GM12878 (cell line): ENCODE data around the gene RAB26. TPM values are rescaled to one million over a fixed set of nuclear protein-coding genes. Genes with fewer than 3 reads are reported as not detected.
A peak's percentile ranks its signal among the peaks of the same experiment; 100 is the strongest.

ENCODE experiments used
- JUND ChIP-seq: IDR thresholded peaks from 2 replicates; pipeline ENCODE4 v1.6.1; 2012; ENCODE audit warnings: low read depth, mild to moderate bottlenecking, low read length, improper control_type of control experiment, moderate library complexity
- LARP7 ChIP-seq: fragments of 450-650 bp; IDR thresholded peaks from 2 replicates; pipeline ENCODE4 v1.6.1; 2017; ENCODE audit warnings: mild to moderate bottlenecking
- MTA2 ChIP-seq: fragments of 450-650 bp; IDR thresholded peaks from 2 replicates; pipeline ENCODE4 v1.6.1; 2016; ENCODE audit warnings: low read depth, mild to moderate bottlenecking, moderate library complexity
- POLR2A ChIP-seq: IDR thresholded peaks from 2 replicates; pipeline ENCODE4 v1.6.1; 2011; ENCODE audit warnings: low read depth, mild to moderate bottlenecking, low read length
- POU2F2 ChIP-seq: IDR thresholded peaks from 3 replicates; pipeline ENCODE4 v1.6.1; 2011; ENCODE audit warnings: low read depth, mild to moderate bottlenecking, low read length, borderline replicate concordance
- SIN3A ChIP-seq: IDR thresholded peaks from 2 replicates; pipeline ENCODE4 v1.6.1; 2012; ENCODE audit warnings: low read depth, low read length, improper control_type of control experiment
- SMAD5 ChIP-seq: IDR thresholded peaks from 2 replicates; pipeline ENCODE4 v1.6.1; 2016; ENCODE audit warnings: antibody characterized with exemption, low read depth
- SREBF2 ChIP-seq: IDR thresholded peaks from 2 replicates; pipeline ENCODE4 v1.6.1; 2012; ENCODE audit warnings: mild to moderate bottlenecking, low read length
- SRF ChIP-seq, 2 experiments: IDR thresholded peaks; 2 replicates each; pipeline ENCODE4 v1.6.1; 2011; ENCODE audit warnings: low read depth in 2 of 2, low read length in 2 of 2, mild to moderate bottlenecking in 1 of 2, moderate library complexity in 1 of 2
- STAT1 ChIP-seq: fragments of 450-650 bp; conservative IDR thresholded peaks from 2 replicates; pipeline ENCODE4 v1.6.1; 2014; ENCODE audit warnings: antibody characterized with exemption, mild to moderate bottlenecking
- SUPT20H ChIP-seq: IDR thresholded peaks from 2 replicates; pipeline ENCODE4 v1.6.1; 2011; ENCODE audit warnings: low read depth, mild to moderate bottlenecking, low read length, moderate library complexity, borderline replicate concordance; ENCODE audit not compliant: control insufficient read depth
- TBL1XR1 ChIP-seq: IDR thresholded peaks from 2 replicates; pipeline ENCODE4 v1.6.1; 2012; ENCODE audit warnings: low read depth, low read length, improper control_type of control experiment
- ZNF217 ChIP-seq: fragments of 450-650 bp; IDR thresholded peaks from 2 replicates; pipeline ENCODE4 v1.6.1; 2017; ENCODE audit warnings: antibody characterized with exemption, mild to moderate bottlenecking
- ZZZ3 ChIP-seq: IDR thresholded peaks from 2 replicates; pipeline ENCODE4 v1.6.1; 2011; ENCODE audit warnings: low read depth; ENCODE audit not compliant: control insufficient read depth, insufficient read length
- polyA plus RNA-seq, 11 experiments: library from polyadenylated mRNA; depleted of rRNA in 4 of 11; unstranded in 6 of 11; stranded (reverse) in 5 of 11; fragments of >200 nt; fragmentation: Nextera tagmentation in 4 of 11; fragmentation: Illumina TruSeq in 1 of 11; extraction: Ambion mirVana in 4 of 11; extraction: Trizol in 1 of 11; gene quantifications; 1 replicate in 1 of 11; 2 replicates in 10 of 11; pipeline versions ENCODE4 v1.2.1 to v1.2.3, GENCODE V29; 2011 to 2016; ENCODE audit warnings: inconsistent platforms in 2 of 11, missing spikeins in 2 of 11, low read depth in 1 of 11
- total RNA-seq, 4 experiments: library from RNA; depleted of rRNA in 3 of 4; stranded (reverse); fragments of >200 nt in 3 of 4; fragmentation: Illumina TruSeq in 1 of 4; extraction: Trizol in 1 of 4; gene quantifications; 2 replicates each; pipeline versions ENCODE4 v1.2.1 to v1.2.3, GENCODE V29; 2013 to 2021
- TF ChIP-seq, protein P1 (sequence below): IDR thresholded peaks from 2 replicates; pipeline ENCODE4 v1.6.1; 2012; ENCODE audit warnings: mild to moderate bottlenecking, low read depth, low read length
- TF ChIP-seq, protein P2 (sequence below): fragments of 150-350 bp; IDR thresholded peaks from 2 replicates; pipeline ENCODE4 v1.6.1; 2016; ENCODE audit warnings: low read depth, low read length
- TF ChIP-seq, protein P3 (sequence below): fragments of 450-650 bp; IDR thresholded peaks from 2 replicates; pipeline ENCODE4 v1.6.1; 2017; ENCODE audit warnings: borderline replicate concordance

RAB26 gene
- total and polyA plus RNA-seq, 10 of the 15 experiments (the other 5 are each of a cell fraction or from before 2014, with no cell fraction given): 0.13 to 4.5 (median 0.33) TPM; not detected in 1

DNA sequence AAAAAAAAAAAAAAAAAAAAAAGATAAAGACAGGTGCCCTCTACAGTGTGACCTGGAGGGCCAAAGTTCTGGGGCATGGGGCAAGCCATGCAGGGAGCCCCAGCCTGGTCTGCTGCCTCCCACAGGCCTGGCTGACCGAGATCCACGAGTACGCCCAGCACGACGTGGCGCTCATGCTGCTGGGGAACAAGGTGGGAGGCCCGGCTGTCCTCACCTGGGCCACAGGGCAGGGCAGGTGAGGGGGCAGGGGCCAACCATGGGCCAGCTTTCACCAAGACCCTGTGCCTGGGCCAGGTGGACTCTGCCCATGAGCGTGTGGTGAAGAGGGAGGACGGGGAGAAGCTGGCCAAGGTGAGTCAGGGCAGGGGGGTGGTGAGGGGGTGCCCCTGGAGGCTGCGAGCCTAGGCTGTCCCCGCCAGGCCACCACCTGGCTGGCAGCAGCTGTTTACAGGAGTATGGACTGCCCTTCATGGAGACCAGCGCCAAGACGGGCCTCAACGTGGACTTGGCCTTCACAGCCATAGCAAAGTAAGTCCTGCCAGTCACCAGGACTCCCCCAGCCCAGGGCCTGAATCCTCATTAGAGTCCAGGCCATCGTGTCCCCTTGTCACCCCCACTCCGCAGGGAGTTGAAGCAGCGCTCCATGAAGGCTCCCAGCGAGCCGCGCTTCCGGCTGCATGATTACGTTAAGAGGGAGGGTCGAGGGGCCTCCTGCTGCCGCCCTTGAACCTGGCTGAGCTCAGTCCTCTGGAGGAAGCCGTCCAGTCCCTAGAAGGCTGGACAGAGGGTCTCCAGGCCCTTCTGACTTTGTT, 4.5 kb downstream of the RAB26 start (continued):
- TF ChIP-seq, protein P1, sequence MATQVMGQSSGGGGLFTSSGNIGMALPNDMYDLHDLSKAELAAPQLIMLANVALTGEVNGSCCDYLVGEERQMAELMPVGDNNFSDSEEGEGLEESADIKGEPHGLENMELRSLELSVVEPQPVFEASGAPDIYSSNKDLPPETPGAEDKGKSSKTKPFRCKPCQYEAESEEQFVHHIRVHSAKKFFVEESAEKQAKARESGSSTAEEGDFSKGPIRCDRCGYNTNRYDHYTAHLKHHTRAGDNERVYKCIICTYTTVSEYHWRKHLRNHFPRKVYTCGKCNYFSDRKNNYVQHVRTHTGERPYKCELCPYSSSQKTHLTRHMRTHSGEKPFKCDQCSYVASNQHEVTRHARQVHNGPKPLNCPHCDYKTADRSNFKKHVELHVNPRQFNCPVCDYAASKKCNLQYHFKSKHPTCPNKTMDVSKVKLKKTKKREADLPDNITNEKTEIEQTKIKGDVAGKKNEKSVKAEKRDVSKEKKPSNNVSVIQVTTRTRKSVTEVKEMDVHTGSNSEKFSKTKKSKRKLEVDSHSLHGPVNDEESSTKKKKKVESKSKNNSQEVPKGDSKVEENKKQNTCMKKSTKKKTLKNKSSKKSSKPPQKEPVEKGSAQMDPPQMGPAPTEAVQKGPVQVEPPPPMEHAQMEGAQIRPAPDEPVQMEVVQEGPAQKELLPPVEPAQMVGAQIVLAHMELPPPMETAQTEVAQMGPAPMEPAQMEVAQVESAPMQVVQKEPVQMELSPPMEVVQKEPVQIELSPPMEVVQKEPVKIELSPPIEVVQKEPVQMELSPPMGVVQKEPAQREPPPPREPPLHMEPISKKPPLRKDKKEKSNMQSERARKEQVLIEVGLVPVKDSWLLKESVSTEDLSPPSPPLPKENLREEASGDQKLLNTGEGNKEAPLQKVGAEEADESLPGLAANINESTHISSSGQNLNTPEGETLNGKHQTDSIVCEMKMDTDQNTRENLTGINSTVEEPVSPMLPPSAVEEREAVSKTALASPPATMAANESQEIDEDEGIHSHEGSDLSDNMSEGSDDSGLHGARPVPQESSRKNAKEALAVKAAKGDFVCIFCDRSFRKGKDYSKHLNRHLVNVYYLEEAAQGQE: no peak
- TF ChIP-seq POU2F2 (peak; percentile 14; the same call in 1 of the 3 replicates), SRF (IDR thresholded peaks at IDR 0.05; ENCODE audit: low read depth in 2 of 2, low read length in 2 of 2) (no peak), SUPT20H (no peak), SREBF2 (no peak), SIN3A (no peak), MTA2 (no peak), SMAD5 (peak; percentile 25; the same call in 1 of the 2 replicates), POLR2A (peak; percentile 68), ZNF217 (no peak), ZZZ3 (no peak), JUND (no peak), TBL1XR1 (no peak), STAT1 (no peak), LARP7 (0 out of 2 replicates have a peak, but pooled peaks have one; percentile 10)
- TF ChIP-seq, protein P2, sequence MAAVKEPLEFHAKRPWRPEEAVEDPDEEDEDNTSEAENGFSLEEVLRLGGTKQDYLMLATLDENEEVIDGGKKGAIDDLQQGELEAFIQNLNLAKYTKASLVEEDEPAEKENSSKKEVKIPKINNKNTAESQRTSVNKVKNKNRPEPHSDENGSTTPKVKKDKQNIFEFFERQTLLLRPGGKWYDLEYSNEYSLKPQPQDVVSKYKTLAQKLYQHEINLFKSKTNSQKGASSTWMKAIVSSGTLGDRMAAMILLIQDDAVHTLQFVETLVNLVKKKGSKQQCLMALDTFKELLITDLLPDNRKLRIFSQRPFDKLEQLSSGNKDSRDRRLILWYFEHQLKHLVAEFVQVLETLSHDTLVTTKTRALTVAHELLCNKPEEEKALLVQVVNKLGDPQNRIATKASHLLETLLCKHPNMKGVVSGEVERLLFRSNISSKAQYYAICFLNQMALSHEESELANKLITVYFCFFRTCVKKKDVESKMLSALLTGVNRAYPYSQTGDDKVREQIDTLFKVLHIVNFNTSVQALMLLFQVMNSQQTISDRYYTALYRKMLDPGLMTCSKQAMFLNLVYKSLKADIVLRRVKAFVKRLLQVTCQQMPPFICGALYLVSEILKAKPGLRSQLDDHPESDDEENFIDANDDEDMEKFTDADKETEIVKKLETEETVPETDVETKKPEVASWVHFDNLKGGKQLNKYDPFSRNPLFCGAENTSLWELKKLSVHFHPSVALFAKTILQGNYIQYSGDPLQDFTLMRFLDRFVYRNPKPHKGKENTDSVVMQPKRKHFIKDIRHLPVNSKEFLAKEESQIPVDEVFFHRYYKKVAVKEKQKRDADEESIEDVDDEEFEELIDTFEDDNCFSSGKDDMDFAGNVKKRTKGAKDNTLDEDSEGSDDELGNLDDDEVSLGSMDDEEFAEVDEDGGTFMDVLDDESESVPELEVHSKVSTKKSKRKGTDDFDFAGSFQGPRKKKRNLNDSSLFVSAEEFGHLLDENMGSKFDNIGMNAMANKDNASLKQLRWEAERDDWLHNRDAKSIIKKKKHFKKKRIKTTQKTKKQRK: no peak
- TF ChIP-seq, protein P3, sequence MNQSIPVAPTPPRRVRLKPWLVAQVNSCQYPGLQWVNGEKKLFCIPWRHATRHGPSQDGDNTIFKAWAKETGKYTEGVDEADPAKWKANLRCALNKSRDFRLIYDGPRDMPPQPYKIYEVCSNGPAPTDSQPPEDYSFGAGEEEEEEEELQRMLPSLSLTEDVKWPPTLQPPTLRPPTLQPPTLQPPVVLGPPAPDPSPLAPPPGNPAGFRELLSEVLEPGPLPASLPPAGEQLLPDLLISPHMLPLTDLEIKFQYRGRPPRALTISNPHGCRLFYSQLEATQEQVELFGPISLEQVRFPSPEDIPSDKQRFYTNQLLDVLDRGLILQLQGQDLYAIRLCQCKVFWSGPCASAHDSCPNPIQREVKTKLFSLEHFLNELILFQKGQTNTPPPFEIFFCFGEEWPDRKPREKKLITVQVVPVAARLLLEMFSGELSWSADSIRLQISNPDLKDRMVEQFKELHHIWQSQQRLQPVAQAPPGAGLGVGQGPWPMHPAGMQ: no peak
- TF ChIP-seq, all 136 proteins: peak for 9
